IPS-18c (cell line): Measurements from ENCODE around the gene USH2A.

Experiments used
- H3K4me3 ChIP-seq: 2 replicates; pipeline ENCODE4 v1.7.0; 2013; ENCODE audit warnings: low read depth, mild to moderate bottlenecking, low read length, moderate library complexity; ENCODE audit not compliant: insufficient read depth
- H3K9me3 ChIP-seq: one replicate; pipeline ENCODE4 v1.6.1; 2013; ENCODE audit warnings: mild to moderate bottlenecking, low read length, moderate library complexity; ENCODE audit not compliant: control insufficient read depth, insufficient read depth

USH2A gene

GRCh38 chr1:216246577-216247203, 176.6 kb downstream of the USH2A start:
- no peak overlapping the region for H3K4me3 ChIP-seq
- H3K9me3 ChIP-seq, result no peaks in the 10 kb centered on the region

- H3K9me3 ChIP-seq, result no peaks in the 10 kb centered on the region
- no peak overlapping the region for H3K4me3 ChIP-seq
Observed at GRCh38 chr1:216238844-216239243, 184.4 kb downstream of the USH2A start.

- Histone ChIP-seq H3K4me3 (no peak overlapping the region), H3K9me3 (no peaks in the 10 kb centered on the region)
Observed at GRCh38 chr1:216237927-216238542, 185.2 kb downstream of the USH2A start.

GRCh38 chr1:216224233-216224632, 199.0 kb downstream of the USH2A start:
- no peak overlapping the region for H3K4me3 ChIP-seq
- peaks cover 2% of the 10 kb centered on the region for H3K9me3 ChIP-seq

- H3K4me3 ChIP-seq, result no peak overlapping the region
Observed at GRCh38 chr1:216223486-216223885, 199.8 kb downstream of the USH2A start.

GRCh38 chr1:216222288-216222687, 201.0 kb downstream of the USH2A start:
- H3K9me3 ChIP-seq, result no peaks in the 10 kb centered on the region

More at GRCh38 chr1:216223486-216223885, 199.8 kb downstream of the USH2A start:
- peaks cover 2% of the 10 kb centered on the region for H3K9me3 ChIP-seq

GRCh38 chr1:216221260-216221700, 202.0 kb downstream of the USH2A start:
- H3K9me3 ChIP-seq, result no peaks in the 10 kb centered on the region
- no peak overlapping the region for H3K4me3 ChIP-seq

More at GRCh38 chr1:216222288-216222687, 201.0 kb downstream of the USH2A start:
- H3K4me3 ChIP-seq, result no peak overlapping the region

GRCh38 chr1:216216305-216216704, 206.9 kb downstream of the USH2A start:
- Histone ChIP-seq H3K4me3 (no peak overlapping the region), H3K9me3 (no peaks in the 10 kb centered on the region)

- Histone ChIP-seq H3K4me3 (no peak overlapping the region), H3K9me3 (no peaks in the 10 kb centered on the region)
Observed at GRCh38 chr1:216215169-216215568, 208.1 kb downstream of the USH2A start.

- H3K9me3 ChIP-seq, result no peaks in the 10 kb centered on the region
- H3K4me3 ChIP-seq, result no peak overlapping the region
Observed at GRCh38 chr1:216212826-216213225, 210.4 kb downstream of the USH2A start.

- H3K4me3 ChIP-seq, result no peak overlapping the region
- no peaks in the 10 kb centered on the region for H3K9me3 ChIP-seq
Observed at GRCh38 chr1:216210081-216210480, 213.2 kb downstream of the USH2A start.

GRCh38 chr1:216209125-216209524, 214.1 kb downstream of the USH2A start:
- H3K4me3 ChIP-seq, result no peak overlapping the region
- no peaks in the 10 kb centered on the region for H3K9me3 ChIP-seq

GRCh38 chr1:216207154-216207553, 216.1 kb downstream of the USH2A start:
- Histone ChIP-seq H3K4me3 (no peak overlapping the region), H3K9me3 (no peaks in the 10 kb centered on the region)

- H3K4me3 ChIP-seq, result no peak overlapping the region
- H3K9me3 ChIP-seq, result no peaks in the 10 kb centered on the region
Observed at GRCh38 chr1:216205176-216205575, 218.1 kb downstream of the USH2A start.

GRCh38 chr1:216201946-216202345, 221.3 kb downstream of the USH2A start:
- Histone ChIP-seq H3K4me3 (no peak overlapping the region), H3K9me3 (no peaks in the 10 kb centered on the region)

- Histone ChIP-seq H3K4me3 (no peak overlapping the region), H3K9me3 (no peaks in the 10 kb centered on the region)
Observed at GRCh38 chr1:216200941-216201340, 222.3 kb downstream of the USH2A start.

- no peaks in the 10 kb centered on the region for H3K9me3 ChIP-seq
Observed at GRCh38 chr1:216194721-216195120, 228.5 kb downstream of the USH2A start.

GRCh38 chr1:216193839-216194443, 229.3 kb downstream of the USH2A start:
- no peak overlapping the region for H3K4me3 ChIP-seq
- no peaks in the 10 kb centered on the region for H3K9me3 ChIP-seq

More at GRCh38 chr1:216194721-216195120, 228.5 kb downstream of the USH2A start:
- H3K4me3 ChIP-seq, result no peak overlapping the region
